Osteoblast (primary cell): ENCODE data around the gene EXOC4. TPM values are rescaled to one million over a fixed set of nuclear protein-coding genes. Genes with fewer than 3 reads are reported as not detected.
"Not testable (repeated sequence)": the region's sequence is repeated elsewhere in the genome, so short reads cannot be mapped to it uniquely, and the experiment has no call there.

ENCODE experiments used
- DNase-seq: peaks from one replicate; pipeline ENCODE4 v3.0.0; 2011; ENCODE audit warnings: low spot score, mixed read lengths; ENCODE audit not compliant: insufficient read length; ENCODE audit errors: missing footprints
- H2AFZ ChIP-seq: 2 replicates; pipeline ENCODE4 v1.6.0; 2011; ENCODE audit warnings: mild to moderate bottlenecking, low read length
- H3K27ac ChIP-seq: 2 replicates; pipeline ENCODE4 v1.5.1; 2011; ENCODE audit warnings: mild to moderate bottlenecking, low read depth, low read length, moderate library complexity
- H3K27me3 ChIP-seq: 2 replicates; pipeline ENCODE4 v1.6.0; 2012; ENCODE audit warnings: mild to moderate bottlenecking, control low read depth, inconsistent platforms, low read length, moderate library complexity; ENCODE audit not compliant: insufficient read depth
- H3K36me3 ChIP-seq: 2 replicates; pipeline ENCODE4 v1.5.1; 2011; ENCODE audit warnings: mild to moderate bottlenecking, low read length, control low read depth, moderate library complexity; ENCODE audit not compliant: insufficient read depth
- H3K4me1 ChIP-seq: 2 replicates; pipeline ENCODE4 v1.5.1; 2011; ENCODE audit warnings: mild to moderate bottlenecking, low read length, control low read depth, moderate library complexity; ENCODE audit not compliant: insufficient read depth
- H3K4me2 ChIP-seq: 2 replicates; pipeline ENCODE4 v1.6.0; 2011; ENCODE audit warnings: mild to moderate bottlenecking, low read length; ENCODE audit not compliant: insufficient read depth
- H3K4me3 ChIP-seq: fragments of 200-600 bp; sonication (generic); 3 replicates; pipeline ENCODE4 v1.5.1; 2012; ENCODE audit warnings: mild to moderate bottlenecking, low read length, inconsistent platforms; ENCODE audit not compliant: insufficient read depth
- H3K79me2 ChIP-seq: 2 replicates; pipeline ENCODE4 v1.6.0; 2012; ENCODE audit warnings: mild to moderate bottlenecking, low read length, control low read depth, inconsistent platforms; ENCODE audit not compliant: insufficient read depth
- H3K9me3 ChIP-seq: 2 replicates; pipeline ENCODE4 v1.5.1; 2011; ENCODE audit warnings: low read depth, low read length, control low read depth
- H4K20me1 ChIP-seq: 2 replicates; pipeline ENCODE4 v1.6.0; 2012; ENCODE audit warnings: mild to moderate bottlenecking, low read length, control low read depth; ENCODE audit not compliant: insufficient read depth
- CTCF ChIP-seq: IDR thresholded peaks from 2 replicates; pipeline ENCODE4 v1.5.1; 2011; ENCODE audit warnings: mild to moderate bottlenecking, low read depth, low read length, moderate library complexity; ENCODE audit errors: extremely low read depth
- total RNA-seq: library from RNA; depleted of rRNA; stranded (reverse); fragments of >200 nt; gene quantifications from 2 replicates; pipeline ENCODE4 v1.2.3, GENCODE V29; 2012

The EXOC4 gene
- total RNA-seq: 113 and 134 TPM in 2 replicates

- H4K20me1 ChIP-seq: no peaks in the 10 kb centered on the region
- H3K27ac ChIP-seq: peak within 1 kb of the TSS; percentile 89
- peak; percentile 93 for DNase-seq
- no peaks in the 10 kb centered on the region for H3K36me3 ChIP-seq
- H2AFZ ChIP-seq: peak within 1 kb of the TSS; percentile 99
- H3K4me2 ChIP-seq: peak within 1 kb of the TSS; percentile 87
- H3K9me3 ChIP-seq: no peaks in the 10 kb centered on the region
- no peaks in the 10 kb centered on the region for H3K27me3 ChIP-seq
- H3K4me3 ChIP-seq: peak within 1 kb of the TSS; percentile 94
- peaks cover 9% of the 10 kb centered on the region for H3K4me1 ChIP-seq
- peaks cover 50% of the 10 kb centered on the region for H3K79me2 ChIP-seq
- no peak for TF ChIP-seq CTCF
Observed at GRCh38 chr7:133252858-133253518, at the start of gene EXOC4. Gene EXOC4 (plus strand): TSS chr7:133253078.

- DNase-seq: no peak
- no peak overlapping the region for H3K4me3 ChIP-seq
- no peaks in the 10 kb centered on the region for H3K9me3 ChIP-seq
- H3K27me3 ChIP-seq: no peaks in the 10 kb centered on the region
- H4K20me1 ChIP-seq: no peaks in the 10 kb centered on the region
- no peaks in the 10 kb centered on the region for H3K36me3 ChIP-seq
- no peak overlapping the region for H3K4me2 ChIP-seq
- H2AFZ ChIP-seq: no peak overlapping the region
- H3K27ac ChIP-seq: no peak overlapping the region
- no peak for TF ChIP-seq CTCF
- H3K79me2 ChIP-seq: no peaks in the 10 kb centered on the region
- H3K4me1 ChIP-seq: no peaks in the 10 kb centered on the region
Observed at GRCh38 chr7:133203490-133203889, 49.4 kb upstream of the EXOC4 start.

DNA sequence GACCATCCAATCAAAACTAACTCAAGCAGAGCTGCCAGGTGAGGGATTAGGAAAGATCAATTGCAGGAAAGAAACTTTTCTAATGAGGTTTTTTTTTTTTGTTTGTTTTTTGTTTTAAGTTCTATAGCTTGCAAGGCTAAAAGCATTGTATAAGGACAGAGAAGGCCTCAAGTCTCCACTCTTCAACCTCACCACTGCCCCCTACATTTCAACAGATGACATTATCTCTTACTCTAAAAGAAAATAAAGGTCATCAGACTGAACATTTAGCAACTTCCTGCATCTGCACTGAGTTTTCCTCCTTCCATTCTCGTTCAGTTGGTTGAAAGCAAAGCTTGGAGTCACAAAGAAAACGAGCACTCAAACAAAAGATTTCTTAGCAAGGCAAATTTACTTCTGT, 45.2 kb upstream of the EXOC4 start:
- DNase-seq: no peak

GRCh38 chr7:133210817-133211216, 42.1 kb upstream of the EXOC4 start:
- H4K20me1 ChIP-seq, DNase-seq, H3K36me3 ChIP-seq: not testable (repeated sequence)

More for the DNA sequence above, 45.2 kb upstream of the EXOC4 start:
- H3K4me3 ChIP-seq: no peak overlapping the region
- no peaks in the 10 kb centered on the region for H3K4me1 ChIP-seq
- no peaks in the 10 kb centered on the region for H3K79me2 ChIP-seq
- H3K4me2 ChIP-seq: no peak overlapping the region
- TF ChIP-seq CTCF: peak; percentile 26
- peaks cover 3% of the 10 kb centered on the region for H3K27me3 ChIP-seq
- H3K27ac ChIP-seq: no peak overlapping the region
- H3K9me3 ChIP-seq: no peaks in the 10 kb centered on the region
- no peaks in the 10 kb centered on the region for H4K20me1 ChIP-seq
- no peak overlapping the region for H2AFZ ChIP-seq
- H3K36me3 ChIP-seq: no peaks in the 10 kb centered on the region

DNA sequence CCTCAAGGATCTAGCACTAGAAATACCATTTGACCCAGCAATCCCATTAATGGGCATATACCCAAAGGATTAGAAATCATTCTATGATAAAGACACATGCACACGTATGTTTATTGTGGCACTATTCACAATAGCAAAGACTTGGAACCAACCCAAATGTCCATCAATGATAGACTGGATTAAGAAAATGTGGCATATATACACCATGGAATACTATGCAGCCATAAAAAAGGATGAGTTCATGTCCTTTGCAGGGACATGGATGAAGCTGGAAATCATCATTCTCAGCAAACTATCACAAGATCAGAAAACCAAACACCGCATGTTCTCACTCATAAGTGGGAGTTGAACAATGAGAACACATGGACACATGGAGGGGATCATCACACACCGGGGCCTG, 39.1 kb upstream of the EXOC4 start:
- not testable (repeated sequence) for H2AFZ ChIP-seq, DNase-seq, H3K79me2 ChIP-seq, H3K4me3 ChIP-seq, H3K4me2 ChIP-seq, H3K36me3 ChIP-seq, H3K27ac ChIP-seq, H3K4me1 ChIP-seq, H4K20me1 ChIP-seq, H3K27me3 ChIP-seq, H3K9me3 ChIP-seq

More at GRCh38 chr7:133210817-133211216, 42.1 kb upstream of the EXOC4 start:
- H3K27ac ChIP-seq, H3K79me2 ChIP-seq, H3K4me3 ChIP-seq, H3K4me2 ChIP-seq, H3K4me1 ChIP-seq, H2AFZ ChIP-seq, H3K27me3 ChIP-seq, H3K9me3 ChIP-seq: not testable (repeated sequence)
